GM23338 (cell line): ENCODE data around the gene MTERF2.

Experiments
- CREB1 ChIP-seq: fragments of 250-450 bp; sonication (Bioruptor Pico); IDR thresholded peaks from 2 replicates; pipeline ENCODE4 v1.5.0; 2020; ENCODE audit warnings: low read depth, mild to moderate bottlenecking, moderate library complexity
- CTCF ChIP-seq, 2 experiments: fragments of 200-600 bp in 1 of 2; sonication (generic) in 1 of 2; conservative IDR thresholded peaks; 2 replicates each; pipeline versions ENCODE4 v1.5.1 to v1.6.1; 2016 to 2017; ENCODE audit warnings: antibody characterized with exemption in 2 of 2, low read depth in 2 of 2, mild to moderate bottlenecking in 2 of 2, moderate library complexity in 1 of 2
- ETS1 ChIP-seq: IDR thresholded peaks from 2 replicates; pipeline ENCODE4 v1.6.1; 2016; ENCODE audit warnings: antibody characterized with exemption
- EZH2 ChIP-seq: fragments of 200-600 bp; sonication (generic); IDR thresholded peaks from one replicate; pipeline ENCODE4 v1.8.0; 2017; ENCODE audit warnings: antibody characterized with exemption, mild to moderate bottlenecking, low read depth; ENCODE audit not compliant: unreplicated experiment
- EZH2phosphoT487 ChIP-seq: fragments of 200-600 bp; sonication (generic); IDR thresholded peaks from one replicate; pipeline ENCODE4 v1.8.1; 2018; ENCODE audit warnings: antibody characterized with exemption; ENCODE audit not compliant: unreplicated experiment
- JUNB ChIP-seq: IDR thresholded peaks from one replicate; pipeline ENCODE4 v1.6.1; 2016; ENCODE audit warnings: antibody characterized with exemption; ENCODE audit not compliant: unreplicated experiment
- NANOG ChIP-seq: IDR thresholded peaks from 2 replicates; pipeline ENCODE4 v1.6.1; 2016; ENCODE audit warnings: antibody characterized with exemption, borderline replicate concordance
- POLR2AphosphoS5 ChIP-seq: IDR thresholded peaks from 2 replicates; pipeline ENCODE4 v1.6.1; 2016; ENCODE audit warnings: antibody characterized with exemption, low read depth
- REST ChIP-seq: IDR thresholded peaks from one replicate; pipeline ENCODE4 v1.6.1; 2018; ENCODE audit warnings: antibody characterized with exemption; ENCODE audit not compliant: unreplicated experiment
- STAT1 ChIP-seq: IDR thresholded peaks from one replicate; pipeline ENCODE4 v1.6.1; 2016; ENCODE audit warnings: antibody characterized with exemption; ENCODE audit not compliant: unreplicated experiment
- ZNF114 ChIP-seq: fragments of 250-450 bp; sonication (Bioruptor Pico); IDR thresholded peaks from 2 replicates; pipeline ENCODE4 v1.5.0; 2020; ENCODE audit warnings: mild to moderate bottlenecking, moderate library complexity

GRCh38 chr12:106953352-106954250, 33.3 kb downstream of the MTERF2 start:
- TF ChIP-seq CTCF (conservative IDR thresholded peaks at IDR 0.05; ENCODE audit: low read depth in 2 of 2) (no peak), POLR2AphosphoS5 (no peak), EZH2phosphoT487 (no peak), REST (no peak), CREB1 (CRISPR knock-in tag) (no peak), ETS1 (no peak), JUNB (no peak), EZH2 (no peak), NANOG (no peak), ZNF114 (CRISPR knock-in tag) (no peak), STAT1 (no peak)
